Calu3 (cell line): ENCODE results near the gene GXYLT1. TPM values are rescaled to one million over a fixed set of nuclear protein-coding genes. Genes with fewer than 3 reads are reported as not detected.

Source experiments
- BruUV-seq: library from RNA; stranded (reverse); fragments of 400-500 nt; replicated peaks from 2 replicates; lab custom pipeline; 2021; lab: Mats Ljungman, UMichigan
- CTCF ChIA-PET: fragments of 300-600 bp; sonication (Branson Sonifier 250); formaldehyde crosslinking; loops from one replicate; lab custom pipeline; 2022; ENCODE audit warnings: antibody characterized with exemption; lab: Charles Lee
- DNase-seq: peaks from one replicate; pipeline ENCODE4 v3.0.0; 2022
- H3K27ac Mint-ChIP-seq: one replicate; pipeline ENCODE4 v1.8.0; 2022; ENCODE audit warnings: mixed read lengths; ENCODE audit not compliant: unreplicated experiment
- H3K27me3 Mint-ChIP-seq: one replicate; pipeline ENCODE4 v1.8.0; 2022; ENCODE audit warnings: mixed read lengths; ENCODE audit not compliant: unreplicated experiment
- H3K36me3 Mint-ChIP-seq: one replicate; pipeline ENCODE4 v1.8.0; 2022; ENCODE audit warnings: mild to moderate bottlenecking, moderate library complexity, mixed read lengths; ENCODE audit not compliant: insufficient read depth, unreplicated experiment
- H3K4me1 Mint-ChIP-seq: one replicate; pipeline ENCODE4 v1.8.0; 2022; ENCODE audit warnings: mild to moderate bottlenecking, low read depth, mixed read lengths; ENCODE audit not compliant: unreplicated experiment
- H3K4me3 Mint-ChIP-seq: one replicate; pipeline ENCODE4 v1.8.0; 2022; ENCODE audit warnings: mild to moderate bottlenecking, low read depth, moderate library complexity, mixed read lengths; ENCODE audit not compliant: unreplicated experiment
- H3K9me3 Mint-ChIP-seq: one replicate; pipeline ENCODE4 v1.8.0; 2022; ENCODE audit warnings: low read depth, mixed read lengths; ENCODE audit not compliant: unreplicated experiment
- intact Hi-C: fragments of 100-400 bp; cut with micrococcal nuclease; formaldehyde crosslinking; loops from one replicate; pipeline ENCODE4 v1.10.0; 2022; ENCODE audit not compliant: unreplicated experiment
- total RNA-seq: library from RNA; stranded (reverse); gene quantifications from 2 replicates; pipeline ENCODE4 v1.2.3, GENCODE V29; 2022
- TF ChIP-seq, protein P1 (sequence below): fragments of 200-600 bp; IDR thresholded peaks from one replicate; pipeline ENCODE4 v1.8.0; 2022; ENCODE audit warnings: antibody characterized with exemption; ENCODE audit not compliant: unreplicated experiment

GXYLT1 gene
- total RNA-seq, 1 experiment from 2014 or later: 9.7 TPM

DNA sequence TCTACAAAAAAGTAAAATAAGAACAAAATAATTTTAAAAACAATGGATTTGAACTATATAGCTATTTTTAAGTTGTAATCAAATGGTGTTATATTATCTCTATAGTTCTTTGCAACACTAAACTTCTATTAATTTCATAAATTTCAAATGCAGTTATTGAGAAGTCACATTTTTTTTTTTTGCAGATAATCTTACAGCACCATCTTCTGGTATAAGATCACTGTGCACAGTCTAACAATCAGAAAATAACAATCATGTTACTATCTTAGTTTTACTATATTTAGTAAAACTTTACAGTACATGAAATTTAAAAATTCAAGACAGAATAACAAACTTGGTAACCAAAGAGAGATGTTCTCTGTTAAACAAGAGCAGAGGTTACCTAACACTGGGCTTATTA is 40.6 kb downstream of the GXYLT1 start:
- no peaks in the 10 kb centered on the region for H3K9me3 Mint-ChIP-seq
- intact Hi-C loops: loop anchor here (5.0 kb wide), 1 partner anchor 1157 kb away; no protein-coding TSS in a partner anchor
- no peak overlapping the region for H3K27ac Mint-ChIP-seq
- no TSS peak for BruUV-seq
- H3K4me1 Mint-ChIP-seq: no peaks in the 10 kb centered on the region
- H3K27me3 Mint-ChIP-seq: no peaks in the 10 kb centered on the region
- H3K4me3 Mint-ChIP-seq: no peak overlapping the region
- TF ChIP-seq, protein P1, sequence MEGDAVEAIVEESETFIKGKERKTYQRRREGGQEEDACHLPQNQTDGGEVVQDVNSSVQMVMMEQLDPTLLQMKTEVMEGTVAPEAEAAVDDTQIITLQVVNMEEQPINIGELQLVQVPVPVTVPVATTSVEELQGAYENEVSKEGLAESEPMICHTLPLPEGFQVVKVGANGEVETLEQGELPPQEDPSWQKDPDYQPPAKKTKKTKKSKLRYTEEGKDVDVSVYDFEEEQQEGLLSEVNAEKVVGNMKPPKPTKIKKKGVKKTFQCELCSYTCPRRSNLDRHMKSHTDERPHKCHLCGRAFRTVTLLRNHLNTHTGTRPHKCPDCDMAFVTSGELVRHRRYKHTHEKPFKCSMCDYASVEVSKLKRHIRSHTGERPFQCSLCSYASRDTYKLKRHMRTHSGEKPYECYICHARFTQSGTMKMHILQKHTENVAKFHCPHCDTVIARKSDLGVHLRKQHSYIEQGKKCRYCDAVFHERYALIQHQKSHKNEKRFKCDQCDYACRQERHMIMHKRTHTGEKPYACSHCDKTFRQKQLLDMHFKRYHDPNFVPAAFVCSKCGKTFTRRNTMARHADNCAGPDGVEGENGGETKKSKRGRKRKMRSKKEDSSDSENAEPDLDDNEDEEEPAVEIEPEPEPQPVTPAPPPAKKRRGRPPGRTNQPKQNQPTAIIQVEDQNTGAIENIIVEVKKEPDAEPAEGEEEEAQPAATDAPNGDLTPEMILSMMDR: no peak
- no peaks in the 10 kb centered on the region for H3K36me3 Mint-ChIP-seq
- DNase-seq: no peak
- CTCF ChIA-PET: no interaction called here

DNA sequence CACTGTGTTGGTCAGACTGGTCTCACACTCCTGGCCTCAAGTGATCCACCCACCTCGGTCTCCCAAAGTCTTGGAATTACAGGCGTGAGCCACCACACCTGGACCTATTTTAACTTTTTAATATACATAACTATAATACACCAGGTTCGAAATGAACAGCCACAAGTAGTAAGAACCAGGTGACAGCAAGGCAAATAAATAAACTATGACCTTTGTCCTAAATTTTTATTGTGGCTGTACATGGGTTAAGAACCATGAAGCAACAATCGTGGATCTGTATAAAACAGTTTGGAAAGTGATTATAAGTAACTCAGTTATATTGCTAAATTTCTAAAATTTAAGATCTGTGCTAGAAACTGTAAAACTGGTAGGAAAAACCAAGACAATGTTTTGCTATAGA is 41.5 kb downstream of the GXYLT1 start:
- no peak overlapping the region for H3K4me3 Mint-ChIP-seq
- no peaks in the 10 kb centered on the region for H3K9me3 Mint-ChIP-seq
- BruUV-seq: no TSS peak
- intact Hi-C loops: loop anchor here (5.0 kb wide), 1 partner anchor 1156 kb away; no protein-coding TSS in a partner anchor
- no peaks in the 10 kb centered on the region for H3K27me3 Mint-ChIP-seq
- CTCF ChIA-PET: no interaction called here
- TF ChIP-seq, protein P1: no peak
- H3K4me1 Mint-ChIP-seq: no peaks in the 10 kb centered on the region
- no peaks in the 10 kb centered on the region for H3K36me3 Mint-ChIP-seq
- no peak overlapping the region for H3K27ac Mint-ChIP-seq
- no peak for DNase-seq

DNA sequence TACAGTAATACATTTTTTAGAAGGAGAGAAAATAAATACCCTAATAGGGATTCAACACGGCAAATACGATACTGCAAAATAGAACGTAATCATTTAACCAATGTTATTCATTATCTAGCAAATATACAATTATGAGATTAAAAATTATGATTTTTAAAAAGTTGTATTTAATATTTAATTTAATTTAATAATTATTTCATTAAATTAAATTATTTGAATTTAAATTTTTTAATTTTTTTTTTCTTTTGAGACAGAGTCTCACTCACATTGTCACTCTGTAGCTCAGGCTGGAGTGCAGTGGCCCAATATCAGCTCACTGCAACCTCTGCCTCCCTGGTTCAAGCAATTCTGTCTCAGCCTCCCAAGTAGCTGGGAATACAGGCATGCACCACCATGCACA is 42.0 kb downstream of the GXYLT1 start:
- intact Hi-C loops: loop anchor here (5.0 kb wide), 1 partner anchor 1155 kb away; no protein-coding TSS in a partner anchor
- Mint-ChIP-seq H3K4me1 (no peaks in the 10 kb centered on the region), H3K9me3 (no peaks in the 10 kb centered on the region), H3K4me3 (no peak overlapping the region), H3K36me3 (no peaks in the 10 kb centered on the region), H3K27me3 (no peaks in the 10 kb centered on the region), H3K27ac (no peak overlapping the region)
- TF ChIP-seq, protein P1: no peak
- CTCF ChIA-PET: no interaction called here
- no peak for DNase-seq
- no TSS peak for BruUV-seq

DNA sequence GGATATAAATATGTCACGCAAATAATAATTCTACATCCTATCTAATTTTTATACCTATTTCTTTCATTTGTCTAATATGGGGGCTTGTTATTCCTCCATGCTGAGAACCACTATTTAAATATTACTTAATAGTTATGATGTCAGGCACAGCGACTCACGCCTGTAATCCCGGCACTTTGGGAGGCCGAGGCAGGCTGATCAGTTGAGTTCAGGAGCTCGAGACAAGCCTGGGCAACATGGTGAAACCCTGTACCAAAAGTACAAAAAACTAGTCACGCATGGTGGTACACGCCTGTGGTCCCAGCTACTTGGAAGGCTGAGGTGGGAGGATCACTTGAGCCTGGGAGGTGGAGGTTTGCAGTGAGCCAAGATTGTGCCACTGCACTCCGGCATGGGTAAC is 45.2 kb downstream of the GXYLT1 start:
- Mint-ChIP-seq H3K27ac (no peak overlapping the region), H3K4me3 (no peak overlapping the region), H3K4me1 (no peaks in the 10 kb centered on the region), H3K27me3 (no peaks in the 10 kb centered on the region), H3K36me3 (no peaks in the 10 kb centered on the region), H3K9me3 (no peaks in the 10 kb centered on the region)
- intact Hi-C loops: no loop called here
- TF ChIP-seq, protein P1: no peak
- no peak for DNase-seq
- CTCF ChIA-PET: no interaction called here
- no TSS peak for BruUV-seq
